Retina (tissue), 1 donor: ENCODE measurements around the gene PANK4.

ENCODE experiments used
- DNase-seq: peaks from one replicate; pipeline ENCODE4 v3.0.0-alpha.2; 2016

PANK4 gene

GRCh38 chr1:2544093-2544874, 17.9 kb upstream of the PANK4 start:
- DNase-seq = peak; percentile 79

- DNase-seq = peak; percentile 88
Measured at GRCh38 chr1:2543543-2544092, 17.2 kb upstream of the PANK4 start.

- DNase-seq = no peak
Measured at GRCh38 chr1:2542246-2542915, 16.0 kb upstream of the PANK4 start.

- peak; percentile 44 for DNase-seq
Measured at GRCh38 chr1:2541619-2542245, 15.3 kb upstream of the PANK4 start.

- DNase-seq = peak; percentile 76
Measured at GRCh38 chr1:2540816-2541492, 14.6 kb upstream of the PANK4 start.

DNA sequence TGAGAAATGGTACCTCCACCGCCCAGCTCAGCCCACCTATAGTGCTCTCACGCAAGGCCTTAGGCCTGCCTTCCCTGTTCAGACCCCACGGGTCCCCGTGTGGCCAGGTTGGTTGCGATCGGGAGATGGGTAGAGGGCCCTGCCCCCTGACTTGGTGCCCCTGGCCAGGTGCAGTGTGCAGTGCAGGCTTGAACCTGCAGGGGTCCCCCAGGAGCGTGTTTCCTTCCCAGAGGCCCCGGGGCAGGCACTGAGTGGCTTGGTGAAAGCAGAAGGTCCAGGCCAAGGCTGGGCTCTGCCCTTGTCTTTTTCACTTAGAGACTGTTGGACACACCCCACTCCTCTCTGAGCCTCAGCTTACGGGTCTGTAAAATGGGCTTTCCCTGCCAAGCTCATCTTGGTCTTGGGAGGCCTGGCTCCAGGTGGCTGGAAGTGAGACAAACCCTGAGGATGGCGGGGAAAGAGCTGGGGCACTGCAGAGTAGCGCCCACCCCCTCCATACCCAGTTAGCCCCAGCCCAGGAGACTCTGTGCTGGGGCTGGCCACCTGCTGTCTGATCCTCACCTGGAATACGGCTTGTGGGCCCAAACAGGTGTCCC, 13.0 kb upstream of the PANK4 start:
- peak; percentile 33 for DNase-seq

DNA sequence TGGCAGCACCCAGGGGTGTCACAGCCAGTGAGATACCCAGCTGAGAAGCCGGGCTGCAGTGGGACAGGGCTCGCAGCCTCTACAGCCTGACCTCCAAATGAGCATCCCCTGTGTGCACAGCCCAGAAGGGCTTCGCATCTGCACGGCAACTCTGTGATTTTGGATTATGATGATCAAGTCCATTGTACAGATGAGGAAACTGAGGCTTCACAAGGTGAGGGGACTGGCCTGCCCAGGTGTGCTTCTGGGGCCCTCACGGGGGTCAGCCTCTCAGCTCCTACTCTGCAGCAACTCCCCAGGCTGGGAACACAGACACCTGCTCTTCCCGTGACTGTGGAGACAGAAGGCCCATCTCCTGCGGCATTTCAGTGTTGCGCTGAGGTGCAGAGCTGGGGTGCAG, 12.5 kb upstream of the PANK4 start:
- peak; percentile 3 for DNase-seq

DNA sequence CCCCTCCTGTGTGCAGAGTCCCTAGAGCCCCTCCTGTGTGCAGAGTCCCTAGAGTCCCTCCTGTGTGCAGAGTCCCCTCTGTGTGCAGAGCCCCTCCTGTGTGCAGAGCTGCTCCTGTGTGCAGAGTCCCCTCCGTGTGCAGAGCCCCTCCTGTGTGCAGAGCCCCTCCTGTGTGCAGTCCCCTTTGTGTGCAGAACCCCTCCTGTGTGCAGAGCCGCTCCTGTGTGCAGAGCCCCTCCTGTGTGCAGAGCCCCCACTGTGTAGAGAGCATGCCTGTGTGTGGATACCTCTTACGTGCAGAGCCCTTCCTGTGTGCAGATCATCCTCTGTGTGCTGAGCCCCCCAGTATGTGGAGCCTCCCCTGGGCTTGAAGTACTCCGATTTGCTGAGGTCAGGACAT, 12.0 kb upstream of the PANK4 start:
- no peak for DNase-seq

- no peak for DNase-seq
Measured at GRCh38 chr1:2537784-2538115, 11.4 kb upstream of the PANK4 start.

- DNase-seq = peak; percentile 43
Measured at GRCh38 chr1:2535981-2536380, 9.6 kb upstream of the PANK4 start.

DNA sequence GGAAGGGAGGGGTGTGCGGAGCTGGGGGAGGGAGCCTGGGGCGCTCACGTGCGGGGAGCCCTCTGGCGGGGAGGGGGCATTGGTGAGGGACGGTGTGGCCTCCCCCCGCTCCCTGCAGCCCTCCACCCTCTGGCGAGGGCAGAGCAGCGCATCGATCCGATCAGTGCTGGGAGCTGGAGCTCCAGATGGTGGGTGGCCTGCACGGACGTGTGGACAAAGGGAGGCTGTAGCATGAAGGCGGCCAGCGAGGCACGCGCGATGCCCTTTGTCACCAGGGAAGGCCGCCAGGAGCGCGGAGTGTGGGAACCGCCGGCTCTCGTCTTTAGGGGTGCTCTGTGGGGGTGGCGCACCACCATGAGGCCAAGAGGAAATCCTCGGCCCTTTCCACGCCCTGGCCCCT, 9.1 kb upstream of the PANK4 start:
- peak; percentile 81 for DNase-seq

DNA sequence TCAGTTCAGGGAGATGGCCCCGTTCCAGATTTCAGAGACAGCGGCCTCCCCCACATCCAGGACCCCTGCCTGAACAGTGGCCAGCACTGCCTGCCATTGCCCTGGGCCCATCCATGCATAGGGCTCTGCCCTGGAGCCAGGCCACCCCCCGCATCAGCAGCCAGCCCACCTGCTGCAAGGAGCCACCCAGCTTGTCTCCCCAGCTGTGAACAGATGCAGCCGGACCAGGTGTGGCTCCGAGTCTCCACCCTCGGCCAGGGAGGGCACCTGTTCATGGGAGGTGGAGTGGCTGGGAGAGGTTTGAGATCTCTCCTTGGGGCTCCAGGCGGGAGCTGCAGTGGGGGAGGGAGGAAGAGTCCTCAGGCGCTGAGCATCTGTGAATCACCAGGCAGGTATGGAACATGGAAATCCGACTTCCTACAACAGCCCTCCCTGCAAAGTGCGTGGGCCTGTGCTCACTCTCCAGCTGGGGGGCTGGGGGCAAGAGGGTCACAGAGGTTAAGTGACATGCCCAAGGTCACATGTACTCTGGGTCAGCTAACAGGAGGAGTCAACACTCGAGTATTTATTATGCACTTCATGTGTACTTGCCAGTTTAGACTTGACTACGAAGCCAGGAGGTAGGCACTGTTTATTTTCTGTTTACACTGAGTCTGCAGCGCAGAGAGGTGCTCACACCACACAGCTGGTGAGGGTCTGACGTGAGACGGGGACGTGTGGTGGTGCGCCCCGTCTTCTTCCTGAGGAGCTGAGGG, 8.5 kb upstream of the PANK4 start:
- DNase-seq = peak; percentile 44

- DNase-seq = no peak
Measured at GRCh38 chr1:2534315-2534686, 7.9 kb upstream of the PANK4 start.

DNA sequence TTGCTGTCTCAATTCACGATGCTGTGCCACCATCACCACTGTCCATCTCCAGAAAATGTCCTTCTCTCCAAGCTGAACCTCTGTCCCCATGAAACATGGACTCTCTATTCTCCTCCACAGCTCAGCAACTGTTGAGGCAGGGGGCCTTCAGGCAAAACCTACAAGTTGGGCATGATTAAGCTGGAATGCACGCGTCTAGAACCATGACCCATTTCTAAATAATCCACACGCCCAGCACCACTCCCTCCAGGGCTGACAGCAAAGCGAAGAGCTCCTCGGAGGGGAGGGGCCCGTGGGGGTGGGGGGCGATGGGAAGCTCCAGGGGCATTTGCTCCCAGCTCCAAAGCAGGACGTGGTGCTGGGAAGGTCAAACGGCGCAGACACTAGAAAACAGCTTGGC, 7.0 kb upstream of the PANK4 start:
- no peak for DNase-seq

DNA sequence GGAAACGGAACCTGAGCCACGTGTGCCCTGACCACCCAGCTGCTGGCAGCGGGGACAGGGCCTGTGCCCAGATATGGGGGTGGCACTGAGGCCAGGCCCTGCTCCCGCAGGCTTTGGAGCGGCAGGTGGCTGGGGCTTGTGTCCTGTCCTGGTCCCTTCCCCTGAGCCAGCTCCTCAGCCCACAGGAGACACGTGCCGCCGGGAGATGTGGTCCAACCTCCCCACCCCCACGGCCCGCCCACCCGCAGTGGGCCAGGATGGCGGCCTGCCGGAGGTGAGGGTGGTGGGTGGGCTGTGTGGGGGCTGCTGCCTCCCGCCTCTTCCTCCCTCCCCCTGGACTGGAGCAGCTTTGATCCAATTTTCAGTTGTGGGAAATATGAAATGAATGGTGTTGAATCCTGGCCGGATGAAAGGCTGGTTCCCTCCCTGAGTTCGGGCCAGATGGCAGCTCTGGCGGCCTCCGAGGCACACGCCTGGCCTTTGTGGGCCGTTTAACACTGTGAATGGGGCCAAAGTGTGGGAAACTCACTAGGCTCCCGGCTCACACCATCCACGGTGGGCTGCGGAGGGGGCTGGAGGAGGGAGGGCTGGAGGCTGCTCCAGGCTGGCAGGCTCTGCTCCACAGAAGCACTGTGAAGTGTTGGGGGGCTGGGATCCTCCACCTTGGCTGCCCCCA, 6.2 kb upstream of the PANK4 start:
- peak; percentile 87 for DNase-seq

DNA sequence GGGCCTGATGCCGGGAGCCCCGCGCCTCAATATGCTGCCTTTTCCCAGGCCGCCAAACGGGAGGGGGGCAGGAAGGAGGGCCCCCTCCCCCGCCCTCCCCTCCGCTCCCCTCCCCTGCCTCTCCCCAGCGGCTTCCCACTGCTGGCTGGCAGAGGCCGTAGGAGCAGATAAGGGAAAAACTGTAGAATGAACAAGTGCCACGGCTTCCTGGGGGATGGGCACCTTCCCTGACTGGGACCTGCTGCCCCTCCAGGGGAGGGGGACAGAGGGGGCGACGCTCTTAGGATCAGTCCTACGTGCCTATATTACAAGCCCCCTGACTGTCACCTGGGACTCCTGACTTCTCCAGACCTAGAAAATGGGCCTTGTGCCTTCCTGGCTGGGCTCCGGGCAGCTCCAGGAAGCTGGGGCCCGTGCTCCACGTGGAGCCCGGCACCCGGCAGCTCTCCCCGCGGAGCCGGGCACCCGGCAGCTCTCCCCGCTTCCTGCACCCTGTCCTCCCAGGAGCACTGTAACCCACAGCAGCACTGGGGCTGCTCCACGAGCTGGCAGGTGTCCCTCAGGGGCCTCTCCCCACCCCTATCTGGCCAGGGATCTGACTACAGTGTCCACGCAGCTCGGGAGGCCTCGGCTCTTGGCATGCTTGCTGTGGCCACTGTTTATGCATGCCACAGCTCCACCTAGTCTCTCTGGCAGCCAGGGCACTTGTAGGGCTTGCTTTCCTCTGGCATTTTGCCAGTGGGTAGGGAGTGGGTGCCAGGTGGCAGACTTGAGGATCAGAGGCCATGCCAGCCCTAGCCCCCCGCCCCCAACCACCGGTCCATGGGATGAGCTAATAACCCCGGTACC, 4.3 kb upstream of the PANK4 start:
- DNase-seq = peak; percentile 86

- peak; percentile 95 for DNase-seq
Measured at GRCh38 chr1:2529784-2530512, 3.6 kb upstream of the PANK4 start, which contains the start of gene HES5. Gene HES5 (minus strand): TSS chr1:2530263. CDS start chr1:2530164, 99 bp downstream.

DNA sequence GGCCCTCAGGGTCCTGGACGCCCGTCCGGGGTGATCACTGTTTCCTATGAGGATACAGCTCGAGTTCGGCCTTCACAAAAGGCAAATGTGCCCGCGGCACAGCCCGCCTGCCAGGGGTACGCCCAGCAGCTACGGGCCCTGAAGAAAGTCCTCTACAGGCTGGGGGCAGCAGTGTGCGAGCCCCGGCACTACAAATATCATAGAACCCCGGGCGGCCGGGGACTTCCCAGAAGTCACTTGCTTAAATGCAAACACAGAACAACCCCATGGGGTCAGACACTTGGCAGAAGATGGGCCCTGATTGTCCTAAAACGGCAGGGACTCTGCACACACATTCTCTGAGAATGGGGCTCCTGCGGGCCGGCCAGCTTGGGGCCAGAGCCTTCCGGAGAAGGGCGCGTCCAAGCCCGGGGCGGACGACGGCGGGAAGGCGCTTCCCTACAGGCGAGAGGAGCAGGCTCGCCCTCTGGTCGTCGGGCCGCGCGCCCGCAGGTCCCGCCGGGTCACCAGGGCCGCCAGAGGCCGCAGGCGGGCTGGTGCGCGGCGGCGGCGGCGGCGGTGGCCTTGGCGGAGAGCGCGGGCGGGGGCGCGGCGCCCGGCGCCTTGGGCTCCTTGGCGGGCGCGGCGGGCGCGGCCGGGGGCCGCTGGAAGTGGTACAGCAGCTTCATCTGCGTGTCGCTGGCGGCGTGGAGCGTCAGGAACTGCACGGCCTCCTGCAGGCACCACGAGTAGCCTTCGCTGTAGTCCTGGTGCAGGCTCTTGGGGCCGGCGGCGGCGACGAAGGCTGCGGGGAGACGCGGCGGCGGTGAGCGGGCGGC, 2.8 kb upstream of the PANK4 start:
- peak; percentile 60 for DNase-seq

DNA sequence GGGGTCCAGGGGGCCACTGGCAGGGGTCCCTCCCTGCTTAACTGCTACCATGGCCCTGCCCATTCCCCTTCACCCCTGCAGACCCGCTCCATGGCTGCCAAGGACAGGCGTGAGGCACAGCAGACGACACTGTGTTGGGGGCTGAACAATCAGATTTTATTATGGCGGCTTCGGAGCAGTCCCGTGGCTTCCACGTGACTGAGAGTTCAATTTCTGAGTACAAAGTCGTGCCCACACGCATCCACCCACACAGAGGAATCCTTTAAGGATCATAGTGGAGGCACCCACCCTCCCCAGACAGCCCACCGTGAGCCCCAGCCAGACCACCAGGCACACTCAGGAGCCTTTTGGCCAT, 2.2 kb upstream of the PANK4 start:
- no peak for DNase-seq
